DMS 273 (cell line): ENCODE results near the gene RAF1.
"Not testable (repeated sequence)": the region's sequence is repeated elsewhere in the genome, so short reads cannot be mapped to it uniquely, and the experiment has no call there.

Experiments used
- DNase-seq: peaks from one replicate; lab custom pipeline; 2025; ENCODE audit not compliant: unreplicated experiment; lab: John Stamatoyannopoulos, UW

RAF1 gene

DNA sequence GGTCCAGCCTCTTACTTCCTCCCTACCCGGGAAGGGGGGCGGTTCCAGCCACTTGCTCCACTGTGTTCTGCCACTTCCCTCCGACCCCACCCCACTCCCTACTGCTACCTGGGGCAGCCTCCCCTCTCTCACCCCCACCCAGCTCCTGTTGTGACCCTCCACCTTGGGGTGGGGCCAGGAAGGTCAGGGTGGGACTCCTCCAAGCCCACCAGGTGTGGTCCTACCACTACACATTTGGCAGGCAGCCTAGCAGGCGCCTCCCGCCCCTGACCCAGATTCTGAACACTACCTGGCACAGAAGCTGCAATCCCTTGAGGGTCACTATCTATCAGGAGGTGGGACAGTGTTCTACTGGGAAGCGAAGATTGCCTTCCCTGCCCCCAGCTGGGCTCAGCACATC, 13.7 kb upstream of the RAF1 start:
- no peak for DNase-seq

DNA sequence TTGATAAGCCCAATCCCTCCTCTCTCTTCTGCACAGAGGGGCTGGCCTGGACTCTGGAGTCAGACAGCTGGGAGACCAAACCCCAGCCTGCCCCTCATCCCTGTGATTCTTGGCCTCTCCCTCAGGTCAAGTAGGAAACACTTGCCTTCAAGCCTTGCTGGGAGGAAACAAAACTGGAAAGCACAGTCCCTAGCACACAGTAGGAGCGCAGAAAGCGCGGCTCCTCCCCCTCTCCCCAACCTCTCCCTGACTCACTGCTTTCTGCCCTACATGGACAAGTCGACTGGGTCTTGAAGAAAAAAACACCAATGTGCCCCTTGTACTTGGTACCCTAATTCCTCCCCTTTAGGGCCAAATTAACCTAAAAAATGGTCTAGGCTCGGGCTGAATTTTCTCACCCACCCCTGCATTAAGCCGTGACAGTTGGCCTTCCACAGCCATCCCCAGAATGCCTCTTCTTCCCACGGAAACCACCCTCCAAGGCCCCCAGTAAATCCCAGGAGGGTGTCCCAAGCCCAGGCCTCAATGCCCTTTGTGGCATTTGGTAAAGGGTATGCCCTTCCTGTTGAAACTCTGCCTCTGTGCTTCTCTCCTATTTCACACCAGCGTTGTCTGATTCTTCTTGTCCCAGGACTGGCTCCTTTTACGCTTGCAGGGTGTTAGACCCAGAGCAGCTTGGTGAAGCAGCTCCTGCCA, 11.3 kb upstream of the RAF1 start:
- DNase-seq, result no peak

DNA sequence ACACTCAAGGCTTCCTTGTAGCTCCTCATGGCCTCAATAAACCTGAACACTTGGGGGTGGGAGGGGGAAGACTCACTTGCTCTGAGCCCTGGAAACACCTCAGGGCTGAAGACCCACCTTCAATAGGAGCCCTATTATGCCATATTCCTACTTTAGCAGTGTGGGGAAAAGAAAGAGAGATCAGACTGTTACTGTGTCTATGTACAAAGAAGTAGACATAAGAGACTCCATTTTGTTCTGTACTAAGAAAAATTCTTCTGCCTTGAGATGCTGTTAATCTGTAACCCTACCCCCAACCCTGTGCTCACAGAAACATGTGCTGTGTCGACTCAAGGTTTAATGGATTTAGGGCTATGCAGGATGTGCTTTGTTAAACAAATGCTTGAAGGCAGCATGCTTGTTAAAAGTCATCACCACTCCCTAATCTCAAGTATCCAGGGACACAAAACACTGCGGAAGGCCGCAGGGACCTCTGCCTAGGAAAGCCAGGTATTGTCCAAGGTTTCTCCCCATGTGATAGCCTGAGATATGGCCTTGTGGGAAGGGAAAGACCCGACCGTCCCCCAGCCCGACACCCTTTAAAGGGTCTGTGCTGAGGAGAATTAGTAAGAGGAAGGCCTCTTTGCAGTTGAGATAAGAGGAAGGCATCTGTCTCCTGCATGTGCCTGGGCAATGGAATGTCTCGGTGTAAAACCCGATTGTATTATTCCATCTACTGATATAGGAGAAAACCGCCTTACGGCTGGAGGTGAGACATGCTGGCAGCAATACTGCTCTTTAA, 10.2 kb upstream of the RAF1 start:
- DNase-seq, result not testable (repeated sequence)

DNA sequence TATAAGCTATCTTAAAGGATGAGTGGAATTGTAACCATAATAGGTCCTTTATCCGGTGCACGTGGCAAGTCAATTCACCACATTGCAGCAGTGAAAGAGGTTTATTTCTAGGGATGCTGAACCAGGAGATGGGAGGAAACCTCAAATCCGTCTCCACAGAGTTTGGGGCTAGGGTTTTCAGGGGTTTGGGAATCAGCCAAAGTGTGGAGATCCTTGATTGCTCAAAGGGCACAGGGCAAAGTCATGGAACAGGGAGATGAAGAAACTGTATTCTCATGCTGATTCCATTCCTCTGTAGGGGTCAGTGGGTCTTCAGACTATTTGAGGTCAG, 7.2 kb upstream of the RAF1 start:
- DNase-seq, result no peak

DNA sequence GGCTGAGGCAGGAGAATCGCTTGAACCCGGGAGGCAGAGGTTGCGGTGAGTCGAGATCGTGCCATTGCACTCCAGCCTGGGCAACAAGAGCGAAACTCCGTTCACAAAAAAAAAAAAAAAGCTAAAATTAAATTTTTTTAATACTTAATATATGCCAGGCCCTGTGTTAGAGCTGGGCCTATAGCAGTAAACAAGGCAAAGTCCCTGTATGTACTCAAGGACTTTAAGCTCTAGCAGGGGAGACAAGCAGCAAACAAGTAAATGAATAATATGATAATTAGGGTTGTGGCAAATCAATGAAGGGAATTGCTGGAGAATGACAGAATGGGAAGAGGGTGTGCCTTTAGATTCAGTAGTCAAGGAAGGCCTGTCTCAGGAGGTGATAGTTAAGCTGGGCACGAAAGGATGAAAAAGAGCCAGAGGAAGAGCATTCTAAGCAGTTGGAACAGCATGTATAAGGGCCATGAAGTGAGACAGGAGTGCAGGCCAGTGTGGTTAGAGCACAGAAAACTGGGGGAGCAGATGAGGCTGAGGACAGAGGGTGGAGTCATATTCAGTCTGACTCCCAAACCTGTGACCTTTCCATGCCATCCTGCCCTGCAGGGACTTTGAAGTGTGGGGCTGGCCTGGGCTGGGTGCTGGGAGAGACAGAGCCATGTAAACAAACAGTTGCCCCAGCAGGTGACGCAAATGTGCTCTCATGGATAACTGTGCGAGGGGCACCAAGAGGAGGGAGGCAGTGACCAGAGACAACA, 6.6 kb upstream of the RAF1 start:
- DNase-seq, result no peak

DNA sequence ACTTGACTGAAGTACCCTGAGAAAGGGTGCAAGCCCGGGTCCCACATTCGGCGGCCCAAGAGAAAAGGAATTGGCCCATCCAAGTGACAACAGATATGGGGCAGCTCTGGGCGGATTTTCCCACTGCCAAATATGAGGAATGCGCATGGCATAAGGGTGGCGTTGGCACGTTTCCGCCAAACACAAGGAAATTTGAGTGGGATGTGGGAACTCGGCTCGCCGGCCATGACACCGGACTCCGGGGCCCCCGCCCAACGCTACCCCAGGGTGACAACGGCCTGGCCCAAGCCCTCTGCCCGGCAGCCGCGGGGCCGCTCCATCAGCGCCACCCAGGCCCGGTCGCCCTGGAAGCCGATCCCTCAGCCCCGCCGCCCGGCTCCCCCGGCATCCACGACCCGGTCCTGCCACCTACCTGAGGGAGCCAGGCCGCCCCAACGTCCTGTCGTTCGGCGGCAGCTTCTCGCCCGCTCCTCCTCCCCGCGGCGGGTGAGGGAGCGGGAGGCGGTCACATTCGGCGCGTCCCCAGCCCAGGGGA, 449 bp downstream of the RAF1 start:
- peak; percentile 69 for DNase-seq

DNA sequence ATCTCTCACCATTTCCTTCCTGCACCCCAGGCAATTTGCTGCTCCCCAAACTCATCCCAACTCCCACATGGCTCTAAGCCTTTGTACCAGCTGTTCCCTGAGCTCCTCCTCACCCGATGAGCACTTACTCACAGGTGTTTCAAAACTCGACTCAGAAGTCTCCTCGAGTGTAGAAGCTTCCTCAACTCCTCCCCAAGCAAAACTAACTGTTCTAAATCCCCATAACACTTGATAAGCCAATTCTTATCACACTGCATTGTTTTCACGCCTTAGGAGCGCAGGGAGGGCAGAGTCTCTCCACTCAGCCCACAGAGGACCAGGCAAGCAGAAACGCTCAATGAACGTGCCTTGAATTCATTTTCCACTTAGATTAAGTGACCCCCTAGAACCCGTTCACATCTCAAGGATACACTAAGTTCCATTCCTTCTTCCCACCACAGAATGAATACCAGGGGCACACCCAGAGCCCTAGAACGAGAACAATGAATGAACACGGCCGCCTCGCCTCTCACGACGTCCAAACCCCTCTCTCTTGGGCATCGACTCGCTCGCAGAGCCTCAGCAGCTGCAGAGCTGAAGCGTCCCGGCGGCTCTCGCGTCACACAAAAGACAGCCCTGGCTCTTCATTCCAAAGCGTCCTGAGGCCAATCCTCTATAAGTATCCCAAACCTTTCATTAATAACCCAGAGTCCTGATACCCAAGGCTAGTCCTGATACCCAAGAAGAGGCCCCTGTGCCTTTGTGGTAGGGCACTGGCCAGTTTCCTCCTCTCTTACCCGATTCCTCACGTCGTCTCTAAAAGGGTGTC, 1.1 kb downstream of the RAF1 start:
- peak; percentile 54 for DNase-seq

DNA sequence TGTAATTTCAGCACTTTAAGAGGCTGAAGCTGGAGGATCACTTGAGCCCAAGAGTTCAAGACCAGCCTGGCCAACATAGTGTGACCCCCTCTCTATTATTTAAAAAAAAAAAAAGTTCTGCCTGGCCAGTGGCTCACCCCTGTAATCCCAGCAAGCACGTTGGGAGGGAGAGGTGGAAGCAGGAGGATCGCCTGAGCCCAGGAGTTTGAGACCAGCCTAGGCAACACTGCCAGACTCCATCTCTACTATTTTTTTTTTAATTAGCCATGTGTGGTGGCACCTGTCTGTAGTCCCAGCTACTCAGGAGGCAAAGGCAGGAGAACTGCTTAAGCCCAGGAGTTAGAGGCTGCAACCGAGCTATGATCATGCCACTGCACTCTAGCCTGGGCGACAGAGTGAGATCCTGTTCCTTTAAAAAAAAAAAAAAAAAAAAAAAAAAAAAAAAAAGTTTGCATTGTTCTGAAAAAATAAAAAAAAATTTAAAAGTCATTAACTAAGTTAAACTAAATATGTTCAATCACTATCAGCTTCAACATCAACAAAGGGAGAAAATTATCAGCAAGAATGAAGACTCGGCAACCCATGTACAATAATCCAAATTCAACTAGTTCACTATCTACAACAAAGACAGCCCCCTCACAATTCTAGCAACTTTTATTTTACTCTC, 1.9 kb downstream of the RAF1 start:
- DNase-seq, result no peak

DNA sequence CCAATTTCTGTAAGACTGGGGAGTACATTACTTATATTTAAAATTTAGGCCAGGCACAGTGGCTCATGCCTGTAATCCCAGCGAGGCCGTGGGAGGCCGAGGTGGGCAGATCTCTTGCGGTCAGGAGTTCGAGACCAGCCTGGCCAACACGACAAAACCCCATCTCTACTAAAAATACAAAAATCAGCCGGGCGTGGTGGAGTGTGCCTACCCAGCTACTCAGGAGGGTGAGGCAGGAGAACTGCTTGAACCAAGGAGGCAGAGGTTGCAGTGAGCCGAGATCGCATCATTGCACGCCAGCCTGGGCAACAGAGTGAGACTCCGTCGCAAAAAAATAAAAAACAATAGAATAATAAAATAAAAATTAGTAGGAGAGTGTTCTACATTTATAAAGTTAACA, 2.5 kb downstream of the RAF1 start:
- DNase-seq, result not testable (repeated sequence)

DNA sequence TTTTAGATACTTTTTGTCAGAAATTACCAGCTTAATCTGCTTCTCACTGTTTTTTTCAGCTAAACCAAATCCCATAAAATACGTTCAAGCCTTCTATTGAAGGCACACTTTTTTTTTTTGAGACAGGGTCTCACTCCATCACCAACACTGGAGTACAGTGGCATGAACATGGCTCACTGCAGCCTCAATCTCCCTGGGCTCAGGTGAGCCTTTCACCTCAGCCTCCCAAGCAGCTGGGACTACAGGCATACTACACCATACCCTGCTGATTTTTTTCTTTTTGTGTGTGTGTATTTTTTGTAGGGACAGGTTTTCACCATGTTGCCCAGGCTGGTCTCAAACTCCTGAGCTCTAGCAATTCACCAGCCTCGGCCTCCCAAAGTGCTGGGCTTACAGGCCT, 3.7 kb downstream of the RAF1 start:
- DNase-seq, result no peak

DNA sequence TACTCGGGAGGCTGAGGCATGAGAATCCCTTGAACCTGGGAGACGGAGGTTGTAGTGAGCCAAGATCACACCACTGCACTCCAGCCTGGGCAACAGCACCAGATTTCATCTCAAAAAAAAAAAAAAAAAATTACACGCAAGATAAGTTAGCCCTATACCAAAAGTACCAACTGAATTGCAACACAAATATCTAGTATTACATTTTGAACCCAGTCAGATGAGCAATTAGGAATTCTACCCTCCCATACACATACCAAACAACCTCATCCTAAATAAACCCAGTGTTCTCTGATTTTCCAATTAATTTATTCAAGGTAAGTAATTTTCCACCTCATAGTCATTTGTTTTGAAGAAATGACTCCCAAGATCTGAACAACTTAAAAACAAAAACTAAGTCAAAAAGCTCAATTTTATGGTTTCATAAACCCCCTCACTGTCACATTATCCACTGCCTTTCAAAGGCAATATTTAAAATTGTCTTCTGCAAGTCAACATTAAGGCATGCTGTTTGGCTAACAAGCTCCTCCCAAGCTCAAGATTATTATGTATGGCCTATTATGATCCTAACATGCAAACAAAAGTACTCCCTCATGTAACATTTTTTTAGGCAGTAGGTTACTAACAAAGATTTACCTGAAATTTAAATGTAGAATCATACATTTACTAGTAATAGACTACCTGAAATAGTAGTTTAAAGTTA, 4.5 kb downstream of the RAF1 start:
- no peak for DNase-seq

DNA sequence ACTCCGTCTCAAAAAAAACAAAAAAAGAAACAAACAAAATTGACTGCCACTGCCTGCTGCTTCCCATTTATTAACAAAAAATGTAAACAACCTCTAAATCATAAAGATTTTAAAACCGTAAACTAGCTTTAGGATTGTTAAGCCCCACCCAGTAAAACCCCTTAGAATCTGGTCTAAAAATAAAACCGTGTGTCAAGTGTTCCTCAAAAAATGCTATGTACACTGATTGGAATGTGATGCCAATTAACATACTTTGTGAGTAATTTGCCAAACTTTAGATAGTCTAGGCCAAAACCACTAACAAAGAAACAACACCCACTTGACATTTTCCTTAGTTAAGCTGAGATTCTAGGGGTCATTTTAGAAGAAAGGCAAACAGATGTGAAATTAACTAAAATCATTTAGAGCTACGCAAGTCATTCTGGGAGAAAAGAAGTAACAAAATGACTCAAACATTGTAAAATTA, 5.3 kb downstream of the RAF1 start:
- no peak for DNase-seq

DNA sequence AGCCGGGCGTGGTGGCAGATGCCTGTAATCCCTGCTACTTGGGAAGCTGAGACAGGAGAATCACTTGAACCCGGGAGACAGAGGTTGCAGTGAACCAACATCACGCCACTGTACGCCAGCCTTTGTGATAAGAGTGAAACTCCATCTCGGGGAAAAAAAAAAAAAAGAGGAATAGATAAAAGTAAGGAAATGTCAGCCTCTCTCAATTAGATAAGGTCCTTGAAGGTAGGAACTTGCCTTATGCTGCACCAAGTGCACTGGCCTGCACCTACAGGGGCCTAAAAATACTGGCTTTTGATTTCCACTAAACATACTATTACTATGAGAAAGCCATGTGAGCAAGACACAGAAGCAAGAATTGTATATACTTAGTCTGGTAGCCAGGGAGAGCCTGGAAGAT, 7.1 kb downstream of the RAF1 start:
- no peak for DNase-seq

DNA sequence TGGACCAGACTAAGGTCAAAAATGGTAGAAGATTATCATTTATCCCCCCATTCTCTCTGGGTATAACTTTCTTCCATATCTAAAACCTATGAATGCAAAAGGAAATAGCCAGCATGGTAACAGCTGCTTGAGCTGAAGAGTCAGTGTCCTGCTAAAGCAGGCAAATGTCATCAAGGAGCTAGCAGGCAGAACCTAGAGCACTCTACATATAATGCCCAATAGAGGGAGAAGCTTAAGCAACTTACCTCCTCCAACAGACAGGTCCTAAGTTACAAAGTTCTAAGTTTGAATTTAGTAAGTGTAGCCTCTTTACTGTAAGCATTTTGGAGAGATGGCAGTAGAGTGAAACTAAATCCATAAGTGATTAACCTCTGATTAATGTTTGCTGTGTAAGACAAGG, 7.7 kb downstream of the RAF1 start:
- no peak for DNase-seq

DNA sequence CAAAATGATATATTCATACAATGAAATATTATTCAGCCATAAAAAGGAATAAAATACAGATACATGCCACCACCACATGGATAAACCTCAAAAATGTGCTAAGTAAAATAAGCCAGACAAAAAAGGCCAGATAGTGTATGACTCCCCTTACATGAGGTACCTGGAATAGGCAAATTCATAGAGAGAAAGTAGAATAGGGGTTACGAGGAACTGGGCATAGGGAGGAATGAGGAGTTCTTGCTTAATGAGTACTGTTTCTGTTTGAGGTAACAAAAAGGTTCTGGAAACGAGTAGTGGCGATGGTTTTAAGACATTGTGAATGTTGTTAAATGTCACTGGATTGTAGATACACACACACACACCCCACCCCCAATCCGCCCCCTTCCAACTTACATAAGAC, 8.2 kb downstream of the RAF1 start:
- no peak for DNase-seq

DNA sequence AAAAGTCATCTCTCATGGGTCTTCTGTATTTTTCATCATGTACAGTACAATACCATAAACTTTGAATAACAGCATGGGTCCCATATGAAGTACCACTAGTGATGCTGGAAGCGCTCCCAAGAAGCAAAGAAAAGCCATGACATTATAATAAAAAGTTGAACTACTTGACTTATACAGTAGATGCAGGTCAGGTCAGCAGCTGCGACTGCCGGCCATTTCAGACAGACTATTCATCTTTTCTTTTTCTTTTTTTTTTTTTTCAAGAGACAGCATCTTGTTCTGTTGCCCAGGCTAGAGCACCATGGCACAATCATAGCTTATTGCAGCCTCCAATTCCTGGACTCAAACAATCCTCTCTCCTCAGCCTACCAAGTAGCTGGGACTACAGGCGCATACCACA, 10.2 kb downstream of the RAF1 start:
- no peak for DNase-seq

DNA sequence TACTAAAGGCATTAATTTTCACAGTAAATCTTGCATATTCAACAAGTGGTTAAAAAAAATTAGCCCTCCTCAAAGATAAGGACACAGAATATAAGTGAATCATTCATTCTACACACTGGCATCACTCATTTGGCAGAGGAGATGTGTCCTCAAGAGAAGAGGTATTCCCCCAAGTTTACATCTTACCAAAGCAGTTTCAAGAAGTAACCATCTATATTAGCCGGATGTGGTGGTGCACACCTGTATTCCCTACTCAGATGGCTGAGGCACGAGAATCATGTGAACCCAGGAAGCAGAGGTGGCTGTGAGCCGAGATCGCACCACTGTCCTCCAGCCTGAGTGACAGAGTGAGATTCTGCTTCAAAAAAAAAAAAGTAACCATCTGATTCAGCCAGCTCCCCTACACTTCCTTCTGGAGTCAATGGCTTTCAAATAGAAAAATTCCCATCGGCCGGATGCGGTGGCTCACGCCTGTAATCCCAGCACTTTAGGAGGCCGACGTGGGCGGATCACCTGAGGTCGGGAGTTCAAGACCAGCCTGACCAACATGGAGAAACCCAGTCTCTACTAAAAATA, 15.4 kb downstream of the RAF1 start:
- no peak for DNase-seq

DNA sequence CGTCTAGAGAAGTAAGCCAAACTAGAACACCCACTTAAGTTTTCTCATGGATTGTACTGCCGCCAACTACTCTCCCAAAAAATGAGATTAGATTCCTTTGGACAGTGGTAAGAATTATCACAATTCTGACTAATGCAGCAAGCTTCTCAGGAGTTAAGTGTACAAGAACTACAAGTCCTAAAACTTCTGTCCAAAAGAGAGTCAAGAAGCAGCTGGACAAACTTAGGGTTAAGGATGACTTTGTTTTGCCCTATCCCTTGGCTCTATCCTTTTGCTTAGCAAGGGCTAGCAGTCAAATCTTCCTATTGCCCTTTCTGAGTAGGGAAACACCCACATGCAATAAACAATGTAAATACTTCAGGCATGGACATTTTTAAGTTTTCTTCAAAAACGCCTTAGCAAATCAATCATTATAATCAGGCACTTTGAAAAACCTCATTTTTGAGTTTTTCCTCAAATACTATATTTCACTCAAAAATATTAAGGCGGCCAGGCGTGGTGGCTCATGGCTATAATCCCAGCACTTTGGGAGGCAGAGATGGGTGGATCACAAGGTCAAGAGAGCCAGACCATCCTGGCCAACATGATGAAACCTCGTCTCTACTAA, 19.5 kb downstream of the RAF1 start:
- no peak for DNase-seq

DNA sequence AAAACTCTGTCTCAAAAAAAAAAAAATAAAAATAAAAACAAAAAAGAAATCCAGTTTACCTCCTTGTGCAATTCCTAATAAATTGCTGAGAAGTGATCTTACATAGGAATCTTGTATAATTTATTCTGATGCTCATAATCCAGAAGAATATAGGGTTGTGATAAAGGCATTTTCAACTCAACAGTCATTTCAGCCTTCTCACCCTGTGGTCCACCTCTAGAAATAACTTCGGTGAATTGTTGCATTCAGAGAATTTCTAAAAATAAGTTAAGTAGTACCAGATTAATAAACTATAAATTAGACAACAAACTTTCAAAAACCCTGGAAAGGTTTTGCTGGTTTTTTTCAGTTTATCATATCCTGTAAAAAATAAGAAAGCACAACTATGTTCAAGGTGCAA, 20.2 kb downstream of the RAF1 start:
- DNase-seq, result no peak
